T-helper 1 cell treated with Interleukin-12 subunit alpha and Interleukin-12 subunit beta and Interleukin-4 antibody, amounts not matched to agents 30 μg/mL and 1 μg/mL, for 36 hours (primary cell): ENCODE data around the gene G6PC3.

Experiments
- H3K27ac Mint-ChIP-seq: one replicate; pipeline ENCODE4 v1.8.0; 2021; ENCODE audit warnings: mild to moderate bottlenecking, mixed read lengths
- H3K27me3 Mint-ChIP-seq: one replicate; pipeline ENCODE4 v1.8.0; 2021; ENCODE audit warnings: low read depth, mixed read lengths
- H3K36me3 Mint-ChIP-seq: one replicate; pipeline ENCODE4 v1.8.0; 2021; ENCODE audit warnings: low read depth, mixed read lengths
- H3K4me1 Mint-ChIP-seq: one replicate; pipeline ENCODE4 v1.8.0; 2021; ENCODE audit warnings: low read depth, mixed read lengths
- H3K4me3 Mint-ChIP-seq: one replicate; pipeline ENCODE4 v1.8.0; 2021; ENCODE audit warnings: mild to moderate bottlenecking, moderate library complexity, mixed read lengths
- H3K9me3 Mint-ChIP-seq: one replicate; pipeline ENCODE4 v1.8.0; 2021; ENCODE audit warnings: mixed read lengths

Gene G6PC3

DNA sequence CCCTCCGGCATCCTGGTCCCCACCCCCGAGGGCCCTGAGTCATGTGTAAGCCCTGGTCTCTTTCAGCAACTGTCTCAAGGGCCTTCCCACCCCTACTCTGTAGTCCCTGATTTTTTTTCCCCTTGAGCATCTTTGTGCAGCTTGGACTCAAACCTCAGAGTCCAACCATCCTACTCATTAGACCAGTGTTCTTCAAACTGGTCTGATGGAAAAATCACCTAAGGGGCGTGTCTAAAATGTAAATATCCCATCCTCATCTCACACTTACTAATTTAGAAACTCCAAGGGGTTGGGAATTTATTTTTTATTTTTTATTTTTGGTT lies 624 bp downstream of the G6PC3 start:
- H3K27ac Mint-ChIP-seq, result peak overlapping the region; percentile 94
- no peaks in the 10 kb centered on the region for H3K27me3 Mint-ChIP-seq
- H3K4me3 Mint-ChIP-seq, result peak overlapping the region; percentile 94
- H3K4me1 Mint-ChIP-seq, result peaks cover 30% of the 10 kb centered on the region
- H3K36me3 Mint-ChIP-seq, result peaks cover 3% of the 10 kb centered on the region
- H3K9me3 Mint-ChIP-seq, result no peaks in the 10 kb centered on the region

DNA sequence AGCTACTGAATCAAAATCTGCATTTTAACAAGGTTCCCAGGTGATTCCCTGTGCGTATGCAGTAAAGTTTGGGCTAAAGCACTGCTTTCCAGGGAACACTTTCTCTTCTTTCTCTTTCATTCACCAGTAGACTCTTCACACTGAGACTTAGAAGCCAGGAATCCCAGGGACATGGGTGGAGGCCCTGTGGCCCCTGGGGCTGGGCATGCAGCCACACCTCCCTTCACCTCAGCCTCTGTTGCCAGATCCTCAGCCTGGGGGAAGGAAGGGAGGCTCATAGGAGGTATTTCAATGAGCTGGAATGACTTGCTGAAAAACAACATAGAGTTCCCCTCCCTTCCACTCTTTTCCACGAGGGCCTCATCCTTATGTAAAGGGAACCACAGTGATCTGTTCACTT lies 1.2 kb downstream of the G6PC3 start:
- peaks cover 8% of the 10 kb centered on the region for H3K36me3 Mint-ChIP-seq
- H3K27ac Mint-ChIP-seq, result peak overlapping the region; percentile 73
- H3K9me3 Mint-ChIP-seq, result no peaks in the 10 kb centered on the region
- peak overlapping the region; percentile 94 for H3K4me3 Mint-ChIP-seq
- peaks cover 26% of the 10 kb centered on the region for H3K4me1 Mint-ChIP-seq
- no peaks in the 10 kb centered on the region for H3K27me3 Mint-ChIP-seq

GRCh38 chr17:44074231-44074910 lies 3.8 kb downstream of the G6PC3 start:
- H3K4me3 Mint-ChIP-seq, result no peak overlapping the region
- H3K27me3 Mint-ChIP-seq, result no peaks in the 10 kb centered on the region
- peaks cover 23% of the 10 kb centered on the region for H3K4me1 Mint-ChIP-seq
- peaks cover 12% of the 10 kb centered on the region for H3K36me3 Mint-ChIP-seq
- no peaks in the 10 kb centered on the region for H3K9me3 Mint-ChIP-seq
- no peak overlapping the region for H3K27ac Mint-ChIP-seq

DNA sequence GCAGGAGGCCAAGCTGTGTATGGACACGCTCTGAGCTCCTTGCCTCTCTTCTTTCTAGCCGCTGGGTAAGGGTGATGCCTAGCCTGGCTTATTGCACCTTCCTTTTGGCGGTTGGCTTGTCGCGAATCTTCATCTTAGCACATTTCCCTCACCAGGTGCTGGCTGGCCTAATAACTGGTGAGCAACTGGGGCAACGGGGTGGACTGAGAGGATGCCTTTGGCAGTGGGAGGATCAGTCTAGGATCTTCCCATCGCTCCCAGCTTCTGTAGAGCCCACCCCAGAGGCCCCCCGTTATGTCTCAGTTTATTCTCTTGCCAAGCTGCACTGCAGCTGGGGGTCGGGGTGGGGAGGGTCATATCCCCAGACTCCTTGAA lies 4.4 kb downstream of the G6PC3 start:
- Mint-ChIP-seq H3K27ac (no peak overlapping the region), H3K9me3 (no peaks in the 10 kb centered on the region), H3K4me3 (no peak overlapping the region), H3K36me3 (peaks cover 14% of the 10 kb centered on the region), H3K4me1 (peaks cover 22% of the 10 kb centered on the region), H3K27me3 (no peaks in the 10 kb centered on the region)

DNA sequence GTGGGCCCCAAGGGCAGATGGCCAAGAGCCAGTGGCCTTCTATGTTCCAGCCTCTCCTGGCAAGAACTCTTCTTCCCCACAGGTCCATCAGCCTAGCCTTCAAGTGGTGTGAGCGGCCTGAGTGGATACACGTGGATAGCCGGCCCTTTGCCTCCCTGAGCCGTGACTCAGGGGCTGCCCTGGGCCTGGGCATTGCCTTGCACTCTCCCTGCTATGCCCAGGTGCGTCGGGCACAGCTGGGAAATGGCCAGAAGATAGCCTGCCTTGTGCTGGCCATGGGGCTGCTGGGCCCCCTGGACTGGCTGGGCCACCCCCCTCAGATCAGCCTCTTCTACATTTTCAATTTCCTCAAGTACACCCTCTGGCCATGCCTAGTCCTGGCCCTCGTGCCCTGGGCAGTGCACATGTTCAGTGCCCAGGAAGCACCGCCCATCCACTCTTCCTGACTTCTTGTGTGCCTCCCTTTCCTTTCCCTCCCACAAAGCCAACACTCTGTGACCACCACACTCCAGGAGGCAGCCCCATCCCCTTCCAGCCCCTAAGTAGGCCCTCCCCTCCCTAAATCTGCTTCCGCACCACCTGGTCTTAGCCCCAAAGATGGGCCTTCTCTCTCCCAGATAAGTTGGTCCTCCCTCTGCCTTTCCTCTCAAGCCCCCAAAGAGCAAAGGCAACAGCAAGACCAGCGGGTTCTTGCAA lies 5.2 kb downstream of the G6PC3 start:
- no peaks in the 10 kb centered on the region for H3K27me3 Mint-ChIP-seq
- H3K27ac Mint-ChIP-seq, result no peak overlapping the region
- H3K9me3 Mint-ChIP-seq, result no peaks in the 10 kb centered on the region
- no peak overlapping the region for H3K4me3 Mint-ChIP-seq
- H3K36me3 Mint-ChIP-seq, result peaks cover 15% of the 10 kb centered on the region
- H3K4me1 Mint-ChIP-seq, result peaks cover 15% of the 10 kb centered on the region

- peaks cover 4% of the 10 kb centered on the region for H3K4me1 Mint-ChIP-seq
- no peaks in the 10 kb centered on the region for H3K9me3 Mint-ChIP-seq
- H3K4me3 Mint-ChIP-seq, result no peak overlapping the region
- no peaks in the 10 kb centered on the region for H3K27me3 Mint-ChIP-seq
- peaks cover 15% of the 10 kb centered on the region for H3K36me3 Mint-ChIP-seq
- no peak overlapping the region for H3K27ac Mint-ChIP-seq
These were observed 6.4 kb downstream of the G6PC3 start for GRCh38 chr17:44076716-44077594.

GRCh38 chr17:44077595-44077909 lies 7.0 kb downstream of the G6PC3 start:
- Mint-ChIP-seq H3K9me3 (no peaks in the 10 kb centered on the region), H3K27ac (no peak overlapping the region), H3K36me3 (peaks cover 17% of the 10 kb centered on the region), H3K4me1 (peaks cover 3% of the 10 kb centered on the region), H3K4me3 (no peak overlapping the region), H3K27me3 (no peaks in the 10 kb centered on the region)

- no peak overlapping the region for H3K27ac Mint-ChIP-seq
- H3K9me3 Mint-ChIP-seq, result no peaks in the 10 kb centered on the region
- no peak overlapping the region for H3K4me3 Mint-ChIP-seq
- H3K27me3 Mint-ChIP-seq, result no peaks in the 10 kb centered on the region
- H3K4me1 Mint-ChIP-seq, result no peaks in the 10 kb centered on the region
- peaks cover 19% of the 10 kb centered on the region for H3K36me3 Mint-ChIP-seq
These were observed 7.9 kb downstream of the G6PC3 start for GRCh38 chr17:44078412-44078811.

- no peaks in the 10 kb centered on the region for H3K27me3 Mint-ChIP-seq
- no peak overlapping the region for H3K4me3 Mint-ChIP-seq
- H3K9me3 Mint-ChIP-seq, result no peaks in the 10 kb centered on the region
- no peaks in the 10 kb centered on the region for H3K4me1 Mint-ChIP-seq
- H3K27ac Mint-ChIP-seq, result no peak overlapping the region
- H3K36me3 Mint-ChIP-seq, result peaks cover 19% of the 10 kb centered on the region
These were observed 9.6 kb downstream of the G6PC3 start for GRCh38 chr17:44079877-44080821.

- Mint-ChIP-seq H3K9me3 (no peaks in the 10 kb centered on the region), H3K36me3 (peaks cover 12% of the 10 kb centered on the region), H3K4me1 (no peaks in the 10 kb centered on the region), H3K4me3 (no peak overlapping the region), H3K27ac (no peak overlapping the region), H3K27me3 (no peaks in the 10 kb centered on the region)
These were observed 11.1 kb downstream of the G6PC3 start for GRCh38 chr17:44081681-44082080.

GRCh38 chr17:44082256-44082927 lies 11.9 kb downstream of the G6PC3 start:
- Mint-ChIP-seq H3K27me3 (no peaks in the 10 kb centered on the region), H3K4me1 (peaks cover 2% of the 10 kb centered on the region), H3K36me3 (peaks cover 12% of the 10 kb centered on the region), H3K27ac (no peak overlapping the region), H3K4me3 (no peak overlapping the region), H3K9me3 (no peaks in the 10 kb centered on the region)

DNA sequence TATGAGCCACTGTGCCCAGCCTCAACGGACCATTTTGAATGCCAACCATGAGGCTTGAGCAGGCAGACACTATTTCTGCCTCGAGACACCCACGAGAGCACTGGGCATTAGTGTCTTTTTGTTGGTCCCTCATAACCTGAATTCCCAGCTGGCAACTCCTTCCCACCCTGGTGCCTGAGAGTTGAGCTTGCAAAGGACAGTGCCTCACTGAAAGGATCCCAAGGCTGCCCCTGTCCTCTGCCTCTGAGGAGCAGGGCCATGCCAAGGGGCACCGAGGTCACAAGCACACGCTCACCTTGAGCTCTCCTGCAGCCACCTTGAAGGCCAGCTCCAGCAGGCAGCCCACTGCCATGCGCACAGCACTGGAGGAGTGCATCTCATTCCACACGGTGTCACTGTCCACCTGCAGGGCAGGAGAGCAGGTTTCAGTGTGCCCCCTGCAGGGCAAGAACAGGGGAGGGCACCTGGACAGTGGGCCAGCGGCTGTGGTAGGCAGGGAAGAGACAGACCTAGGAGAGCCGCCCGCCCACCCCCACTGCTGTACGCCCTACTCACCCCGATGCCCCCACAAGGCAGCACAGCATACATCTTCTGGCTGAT lies 12.8 kb downstream of the G6PC3 start:
- no peaks in the 10 kb centered on the region for H3K27me3 Mint-ChIP-seq
- H3K36me3 Mint-ChIP-seq, result peaks cover 12% of the 10 kb centered on the region
- no peaks in the 10 kb centered on the region for H3K9me3 Mint-ChIP-seq
- H3K4me3 Mint-ChIP-seq, result no peak overlapping the region
- peaks cover 2% of the 10 kb centered on the region for H3K4me1 Mint-ChIP-seq
- no peak overlapping the region for H3K27ac Mint-ChIP-seq

- H3K4me1 Mint-ChIP-seq, result peaks cover 2% of the 10 kb centered on the region
- H3K27me3 Mint-ChIP-seq, result no peaks in the 10 kb centered on the region
- H3K9me3 Mint-ChIP-seq, result no peaks in the 10 kb centered on the region
- no peak overlapping the region for H3K27ac Mint-ChIP-seq
- H3K4me3 Mint-ChIP-seq, result no peak overlapping the region
- H3K36me3 Mint-ChIP-seq, result peaks cover 11% of the 10 kb centered on the region
These were observed 13.6 kb downstream of the G6PC3 start for GRCh38 chr17:44084131-44084538.
